Lower lobe of right lung (tissue), 2 donors: ENCODE results near the gene ILDR1. TPM values are rescaled to one million over a fixed set of nuclear protein-coding genes. Genes with fewer than 3 reads are reported as not detected.

Experiments
- ATAC-seq, 2 donors: fragments of 200-7000 bp; cut with Tn5 transposase; one replicate each; pipeline ENCODE4 v1.9.1; 2020 to 2022; ENCODE audit warnings: mild to moderate bottlenecking in 2 of 2, moderate library complexity in 2 of 2
- DNase-seq: peaks from one replicate; pipeline ENCODE4 v3.0.0-alpha.2; 2020
- H3K27ac ChIP-seq: fragments of 200-600 bp; one replicate; pipeline ENCODE4 v1.8.0; 2022
- H3K27me3 ChIP-seq: fragments of 200-600 bp; one replicate; pipeline ENCODE4 v1.8.0; 2022; ENCODE audit warnings: low read depth
- H3K36me3 ChIP-seq: fragments of 200-600 bp; one replicate; pipeline ENCODE4 v1.8.0; 2022; ENCODE audit warnings: mild to moderate bottlenecking
- H3K4me1 ChIP-seq: fragments of 200-600 bp; one replicate; pipeline ENCODE4 v1.8.0; 2022
- H3K4me3 ChIP-seq: fragments of 200-600 bp; one replicate; pipeline ENCODE4 v1.8.0; 2022; ENCODE audit warnings: mild to moderate bottlenecking
- H3K9me3 ChIP-seq: fragments of 200-600 bp; one replicate; pipeline ENCODE4 v1.8.0; 2022
- CTCF ChIP-seq: fragments of 200-600 bp; IDR thresholded peaks from one replicate; pipeline ENCODE4 v1.8.0; 2022; ENCODE audit warnings: antibody characterized with exemption, mild to moderate bottlenecking
- intact Hi-C: fragments of 100-400 bp; cut with DNase I; formaldehyde crosslinking; loops from one replicate; pipeline ENCODE4 v1.11.0; 2022
- total RNA-seq: library from RNA; stranded (reverse); fragmentation: NEBNext Ultra II Directional; extraction: Animal tissue kit (Norgen Biotek cat#: 25700); gene quantifications from one replicate; pipeline ENCODE4 v1.2.1, GENCODE V29; 2021
- donor health status: DM: no; HTN: yes; CAD: no; lungs with severe emphysema.

The ILDR1 gene
- total RNA-seq, 1 donor from 2014 or later = 8.3 TPM

GRCh38 chr3:122003112-122003511, 18.9 kb downstream of the ILDR1 start:
- peaks cover 10% of the 10 kb centered on the region for H3K4me1 ChIP-seq
- no peak overlapping the region for H3K4me3 ChIP-seq
- DNase-seq (no peak), ATAC-seq (no peak)
- H3K36me3 ChIP-seq = peaks cover 3% of the 10 kb centered on the region
- H3K9me3 ChIP-seq = no peaks in the 10 kb centered on the region
- no peak for TF ChIP-seq CTCF
- intact Hi-C loops = no loop called here
- no peaks in the 10 kb centered on the region for H3K27me3 ChIP-seq
- no peak overlapping the region for H3K27ac ChIP-seq

- ATAC-seq = no peak
These were observed 19.4 kb downstream of the ILDR1 start for GRCh38 chr3:122002611-122003010.

GRCh38 chr3:122001892-122002291, 20.2 kb downstream of the ILDR1 start:
- TF ChIP-seq CTCF = no peak
- DNase-seq (no peak), ATAC-seq (no peak)
- H3K4me3 ChIP-seq = no peak overlapping the region
- no peak overlapping the region for H3K27ac ChIP-seq
- H3K36me3 ChIP-seq = peaks cover 3% of the 10 kb centered on the region
- H3K27me3 ChIP-seq = no peaks in the 10 kb centered on the region
- intact Hi-C loops = no loop called here
- no peaks in the 10 kb centered on the region for H3K9me3 ChIP-seq
- H3K4me1 ChIP-seq = peaks cover 17% of the 10 kb centered on the region

More at GRCh38 chr3:122002611-122003010, 19.4 kb downstream of the ILDR1 start:
- Histone ChIP-seq H3K4me1 (peaks cover 13% of the 10 kb centered on the region), H3K9me3 (no peaks in the 10 kb centered on the region), H3K4me3 (no peak overlapping the region), H3K27me3 (no peaks in the 10 kb centered on the region), H3K27ac (no peak overlapping the region), H3K36me3 (peaks cover 3% of the 10 kb centered on the region)
- TF ChIP-seq CTCF = no peak
- no peak for DNase-seq
- intact Hi-C loops = no loop called here

- ATAC-seq = no peak
- H3K4me3 ChIP-seq = no peak overlapping the region
- intact Hi-C loops = no loop called here
These were observed 21.0 kb downstream of the ILDR1 start for GRCh38 chr3:122000936-122001605.

GRCh38 chr3:121999931-122000330, 22.1 kb downstream of the ILDR1 start:
- no peak for TF ChIP-seq CTCF
- DNase-seq = no peak
- no peak for ATAC-seq
- no peak overlapping the region for H3K27ac ChIP-seq
- H3K36me3 ChIP-seq = peaks cover 3% of the 10 kb centered on the region
- peaks cover 29% of the 10 kb centered on the region for H3K4me1 ChIP-seq
- H3K4me3 ChIP-seq = no peak overlapping the region
- H3K27me3 ChIP-seq = no peaks in the 10 kb centered on the region
- H3K9me3 ChIP-seq = no peaks in the 10 kb centered on the region
- intact Hi-C loops = no loop called here

More at GRCh38 chr3:122000936-122001605, 21.0 kb downstream of the ILDR1 start:
- peaks cover 3% of the 10 kb centered on the region for H3K36me3 ChIP-seq
- no peak overlapping the region for H3K27ac ChIP-seq
- no peaks in the 10 kb centered on the region for H3K27me3 ChIP-seq
- H3K9me3 ChIP-seq = no peaks in the 10 kb centered on the region
- H3K4me1 ChIP-seq = peaks cover 17% of the 10 kb centered on the region
- no peak for DNase-seq
- TF ChIP-seq CTCF = no peak
